ENCODE measurements around the gene SHC4.

SHC4 gene

GRCh38 chr15:48777645-48778330, 185.9 kb downstream of the SHC4 start:
- in situ Hi-C loops (cut with MboI; ENCODE audit: low pct_unique_long_range_greater_than_20kb, low sequenced_read_pairs, unreplicated experiment): no loop called here
- no peak for DNase-seq (ENCODE audit: low spot score)
- TF ChIP-seq, protein P1, sequence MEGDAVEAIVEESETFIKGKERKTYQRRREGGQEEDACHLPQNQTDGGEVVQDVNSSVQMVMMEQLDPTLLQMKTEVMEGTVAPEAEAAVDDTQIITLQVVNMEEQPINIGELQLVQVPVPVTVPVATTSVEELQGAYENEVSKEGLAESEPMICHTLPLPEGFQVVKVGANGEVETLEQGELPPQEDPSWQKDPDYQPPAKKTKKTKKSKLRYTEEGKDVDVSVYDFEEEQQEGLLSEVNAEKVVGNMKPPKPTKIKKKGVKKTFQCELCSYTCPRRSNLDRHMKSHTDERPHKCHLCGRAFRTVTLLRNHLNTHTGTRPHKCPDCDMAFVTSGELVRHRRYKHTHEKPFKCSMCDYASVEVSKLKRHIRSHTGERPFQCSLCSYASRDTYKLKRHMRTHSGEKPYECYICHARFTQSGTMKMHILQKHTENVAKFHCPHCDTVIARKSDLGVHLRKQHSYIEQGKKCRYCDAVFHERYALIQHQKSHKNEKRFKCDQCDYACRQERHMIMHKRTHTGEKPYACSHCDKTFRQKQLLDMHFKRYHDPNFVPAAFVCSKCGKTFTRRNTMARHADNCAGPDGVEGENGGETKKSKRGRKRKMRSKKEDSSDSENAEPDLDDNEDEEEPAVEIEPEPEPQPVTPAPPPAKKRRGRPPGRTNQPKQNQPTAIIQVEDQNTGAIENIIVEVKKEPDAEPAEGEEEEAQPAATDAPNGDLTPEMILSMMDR (IDR thresholded peaks at IDR 0.05; ENCODE audit: extremely low read depth, insufficient read depth, missing control alignments): no peak

DNA sequence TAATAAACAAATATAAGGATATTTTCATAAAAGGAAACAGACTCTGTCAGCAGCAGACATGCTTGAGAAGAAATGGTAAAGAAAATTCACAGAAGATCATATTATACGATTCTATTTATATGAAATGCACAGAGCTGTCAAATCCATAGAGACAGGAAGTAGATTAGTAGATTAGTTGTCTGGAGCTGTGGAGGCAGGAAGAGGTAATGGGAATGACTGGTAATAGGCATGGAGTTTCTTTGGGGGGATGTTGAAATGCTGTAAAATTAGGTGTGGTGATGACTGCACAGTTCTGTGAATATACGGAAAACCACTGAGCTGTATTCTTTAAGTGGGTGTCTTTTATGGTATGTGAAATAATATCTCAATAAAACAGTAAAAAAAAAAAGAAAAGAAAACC, 188.2 kb downstream of the SHC4 start:
- DNase-seq (ENCODE audit: low spot score): no peak
- in situ Hi-C loops (cut with MboI; ENCODE audit: low pct_unique_long_range_greater_than_20kb, low sequenced_read_pairs, unreplicated experiment): no loop called here
- TF ChIP-seq, protein P1 (IDR thresholded peaks at IDR 0.05; ENCODE audit: extremely low read depth, insufficient read depth, missing control alignments): no peak

- in situ Hi-C loops (cut with MboI; ENCODE audit: low pct_unique_long_range_greater_than_20kb, low sequenced_read_pairs, unreplicated experiment): no loop called here
- TF ChIP-seq, protein P1 (IDR thresholded peaks at IDR 0.05; ENCODE audit: extremely low read depth, insufficient read depth, missing control alignments): no peak
- DNase-seq (ENCODE audit: low spot score): no peak
Observed at GRCh38 chr15:48774484-48774883, 189.2 kb downstream of the SHC4 start.

Data from GM13977 (cell line).